HG03139 (cell line): ENCODE data around the gene KLF7.

Experiments used
- ATAC-seq: cut with Tn5 transposase; IDR thresholded peaks from one replicate; pipeline ENCODE4 v1.9.1; 2021; ENCODE audit not compliant: unreplicated experiment

KLF7 gene

DNA sequence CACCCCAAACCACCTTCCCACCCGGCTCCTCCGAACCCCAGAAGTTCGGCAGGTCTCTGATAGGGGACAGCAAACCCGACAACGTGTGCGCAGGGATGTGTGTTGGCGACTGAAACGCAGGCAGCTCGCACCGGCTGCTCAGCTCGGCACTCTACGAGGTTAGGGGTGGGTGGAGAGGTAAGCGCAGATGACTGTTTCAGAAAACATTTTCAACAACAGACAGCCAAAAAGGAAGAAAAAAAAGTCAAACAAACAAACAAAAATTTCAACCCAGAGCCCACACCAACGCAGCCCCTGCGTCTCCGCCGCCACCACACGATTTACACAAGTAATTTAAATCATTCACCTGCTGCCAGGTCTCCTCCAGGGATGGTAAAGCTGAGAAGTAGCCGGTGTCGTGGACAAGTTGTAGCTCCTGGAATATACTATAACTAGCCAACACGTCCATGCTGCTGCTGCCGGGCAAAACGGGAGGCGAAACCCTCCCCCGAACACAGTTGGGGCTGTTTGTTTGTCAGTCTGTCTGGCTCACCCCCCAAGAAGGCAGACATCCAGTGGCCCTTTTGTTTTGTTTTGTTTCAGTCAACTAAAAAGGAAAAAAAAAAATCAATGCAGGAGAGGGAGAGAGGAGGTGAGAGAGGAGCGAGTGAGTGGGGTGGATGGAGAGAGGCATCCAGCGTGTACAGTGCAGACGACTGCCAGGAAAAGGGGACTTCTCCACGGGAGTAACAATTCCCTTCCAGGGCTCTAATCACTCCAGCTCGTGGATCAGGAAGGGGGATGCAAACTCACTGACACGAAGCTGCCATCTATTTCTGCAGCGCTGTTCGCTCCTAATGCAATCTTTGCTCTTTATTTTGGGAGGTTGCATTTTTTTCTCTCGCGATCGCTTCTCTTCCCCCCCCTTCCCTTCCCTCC is at the start of gene KLF7:
Gene KLF7 (minus strand): TSS at position 828 of the 918 bp plus-strand sequence. CDS start 380 bp downstream, at position 448.
- no peak for ATAC-seq

DNA sequence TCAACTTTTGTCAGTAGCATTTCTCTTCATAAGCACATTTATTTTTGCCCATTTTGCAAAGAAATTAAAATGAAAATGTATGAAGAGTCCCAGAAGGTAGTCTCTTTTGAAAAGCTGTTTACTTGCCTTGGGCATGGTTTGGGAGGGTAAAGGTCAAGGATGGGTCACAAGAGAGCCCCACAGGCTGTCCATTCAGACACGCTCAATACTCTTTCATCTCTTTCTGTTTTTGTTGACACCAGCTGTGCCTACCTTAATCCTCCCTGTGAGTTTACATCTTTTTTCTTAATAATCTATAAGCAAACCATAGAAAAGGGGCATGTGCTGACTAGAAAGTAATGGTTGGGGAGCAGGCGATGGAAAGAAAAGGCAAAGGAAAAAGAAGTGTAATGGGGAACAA is 49.6 kb upstream of the KLF7 start:
- no peak for ATAC-seq

DNA sequence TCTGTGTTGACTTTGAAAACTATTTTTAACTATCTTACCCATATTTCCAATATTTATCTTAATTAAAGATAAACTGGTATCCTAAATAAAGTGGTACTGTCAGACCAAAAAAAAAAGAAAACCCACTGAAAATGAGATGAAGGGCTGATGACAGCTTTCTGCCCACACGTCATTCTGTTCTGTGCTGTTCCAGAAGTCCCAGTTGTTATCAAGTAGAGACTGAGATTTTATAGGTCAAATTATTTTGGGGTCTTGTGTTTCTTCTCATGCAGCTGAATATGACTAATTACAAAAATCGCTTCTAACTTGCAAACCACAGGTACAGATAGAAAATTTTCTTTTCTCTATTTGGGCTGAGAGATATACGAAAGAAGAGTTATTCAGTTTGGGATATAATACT is 48.7 kb upstream of the KLF7 start:
- no peak for ATAC-seq

DNA sequence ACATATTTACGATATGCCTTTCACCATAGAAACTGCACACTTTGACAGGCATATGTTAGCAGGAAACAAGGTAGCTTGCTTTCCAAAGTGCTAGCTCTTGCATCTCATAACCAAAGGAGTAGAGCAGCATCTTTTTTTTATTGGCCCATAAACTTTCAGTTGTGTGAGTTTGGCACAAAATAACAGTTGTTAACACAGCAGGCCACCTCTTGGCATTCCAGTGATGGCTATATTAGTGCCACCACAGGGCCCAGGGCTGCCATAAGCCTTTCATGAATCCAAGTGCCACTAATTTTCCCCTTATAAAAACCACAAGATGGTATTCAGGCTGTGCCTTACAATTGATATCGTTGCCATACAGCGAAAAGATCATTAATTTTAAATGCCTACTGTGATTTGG is 40.3 kb upstream of the KLF7 start:
- ATAC-seq, result no peak

DNA sequence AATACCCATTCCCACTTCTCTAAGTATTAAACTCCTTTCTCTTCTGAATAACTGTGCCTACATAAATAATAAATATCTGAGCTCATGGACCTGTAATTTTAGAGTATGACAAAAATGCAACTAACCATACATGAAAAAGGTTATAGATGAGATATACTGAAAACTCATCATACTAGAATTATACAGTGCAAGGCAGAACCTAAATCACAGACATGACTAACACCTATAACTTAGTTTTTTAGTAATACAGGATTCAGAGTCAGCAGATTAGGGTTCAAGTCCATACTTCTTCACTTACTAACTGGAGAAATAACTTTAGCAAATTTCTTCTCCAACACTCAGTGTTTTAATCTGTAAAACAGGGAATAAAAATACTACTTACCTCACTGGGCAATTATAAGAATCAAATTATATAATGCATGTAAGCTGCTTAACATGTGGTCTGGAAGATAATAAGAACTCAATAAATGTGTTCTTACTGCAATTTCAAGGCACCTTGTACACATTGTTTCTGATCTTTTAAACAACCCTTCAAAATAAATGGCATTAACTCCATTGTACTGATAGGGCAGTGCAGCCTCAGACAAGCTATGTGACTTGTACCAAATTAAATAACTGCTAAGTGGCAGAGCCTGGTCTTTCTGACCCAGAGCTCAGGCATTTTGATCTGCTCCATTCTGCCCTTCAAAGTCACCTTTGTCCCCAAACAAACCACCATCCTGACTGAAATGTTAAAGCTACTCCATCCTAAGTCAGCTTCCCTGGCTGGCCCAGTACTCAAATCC is 39.6 kb upstream of the KLF7 start:
- no peak for ATAC-seq

DNA sequence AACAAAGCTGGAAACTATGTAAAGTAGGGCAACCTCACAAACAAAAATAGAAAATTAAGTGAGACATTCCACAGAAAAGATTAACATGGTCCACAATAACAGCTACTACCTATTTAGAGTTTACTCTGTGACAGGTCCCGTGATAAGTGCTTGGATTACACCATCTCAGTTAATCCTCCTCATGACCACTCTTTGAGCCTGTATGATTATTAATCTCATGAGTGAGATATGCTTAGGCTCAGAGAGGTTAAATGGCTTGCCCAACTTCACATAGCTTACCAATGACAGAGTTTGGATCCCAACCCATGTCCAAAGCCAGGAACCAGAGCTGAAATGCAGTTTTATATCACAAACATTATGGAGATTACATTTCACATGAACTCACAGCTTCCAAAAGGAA is 37.3 kb upstream of the KLF7 start:
- no peak for ATAC-seq

DNA sequence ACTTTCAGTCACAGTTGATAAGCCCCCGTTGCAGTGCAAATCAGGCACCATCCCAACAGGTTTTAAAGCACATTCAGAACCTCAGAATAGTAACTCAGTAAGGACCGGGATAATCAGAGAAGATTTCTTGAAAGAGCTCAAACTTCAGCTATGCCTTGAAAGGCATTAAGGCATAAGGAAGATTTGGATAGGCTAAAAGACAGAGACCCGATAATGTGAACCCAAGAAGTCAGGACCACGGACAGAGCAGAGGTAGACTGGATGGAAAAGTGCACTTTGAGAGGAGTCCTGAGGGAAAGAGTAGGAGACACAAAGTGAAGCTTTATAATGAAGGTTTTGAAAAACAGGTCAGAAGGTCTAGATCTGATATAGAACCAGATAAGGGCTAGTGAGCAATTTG is 36.9 kb upstream of the KLF7 start:
- ATAC-seq, result no peak

DNA sequence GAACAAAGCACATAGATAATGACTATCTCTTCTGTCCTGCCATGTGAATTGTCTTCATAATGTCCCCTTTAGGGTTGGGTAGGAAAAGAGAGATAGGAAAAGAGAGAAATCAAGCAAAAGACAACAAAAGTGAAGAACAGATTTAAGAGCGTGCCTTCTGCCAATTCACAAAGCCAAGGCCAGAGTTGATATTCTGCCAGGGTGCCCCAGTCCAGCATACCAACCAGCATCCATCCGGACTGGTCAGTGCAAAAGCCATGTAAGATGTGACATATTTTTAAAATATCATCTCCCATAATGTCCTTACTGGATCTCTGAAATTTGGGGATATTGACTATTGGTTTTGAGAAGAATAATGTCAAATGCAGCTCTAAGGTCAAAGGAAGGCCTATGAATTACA is 35.7 kb upstream of the KLF7 start:
- no peak for ATAC-seq

DNA sequence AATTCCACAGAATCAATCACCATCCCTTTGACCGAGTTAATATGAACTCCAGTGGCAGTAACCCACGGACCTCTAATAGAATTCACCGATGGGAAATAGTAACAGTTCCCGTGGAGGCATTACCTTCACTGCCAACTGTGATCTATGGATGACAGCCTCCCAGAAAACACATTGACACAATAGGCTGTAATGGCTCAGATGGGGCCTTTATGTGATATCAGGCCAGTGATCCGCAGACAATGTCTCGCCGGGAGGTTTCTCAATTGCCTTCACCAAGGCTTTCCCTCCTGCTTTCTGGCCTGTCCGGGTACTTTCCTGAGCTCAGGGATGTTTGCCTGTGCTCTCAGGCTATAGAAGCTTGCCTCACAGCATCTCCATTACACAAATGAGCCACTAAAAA is 34.4 kb upstream of the KLF7 start:
- ATAC-seq, result no peak

DNA sequence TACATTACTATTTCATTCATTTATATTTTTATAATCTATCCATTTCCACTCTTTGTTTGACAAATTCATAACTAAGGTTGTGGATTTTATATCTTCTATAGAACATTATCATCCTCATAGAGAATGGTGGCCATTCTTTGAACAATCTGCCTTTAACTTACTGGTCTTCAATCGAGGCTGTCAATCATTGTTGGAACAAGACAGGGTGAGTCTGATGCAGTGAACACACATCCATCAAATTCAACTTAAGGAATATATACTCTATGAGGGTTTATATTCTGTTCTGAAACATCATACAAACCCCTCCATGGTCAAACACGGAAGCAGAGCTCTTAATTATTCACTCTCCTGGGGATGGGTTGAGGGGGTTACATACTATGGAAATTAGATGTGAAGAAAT is 28.3 kb upstream of the KLF7 start:
- no peak for ATAC-seq

DNA sequence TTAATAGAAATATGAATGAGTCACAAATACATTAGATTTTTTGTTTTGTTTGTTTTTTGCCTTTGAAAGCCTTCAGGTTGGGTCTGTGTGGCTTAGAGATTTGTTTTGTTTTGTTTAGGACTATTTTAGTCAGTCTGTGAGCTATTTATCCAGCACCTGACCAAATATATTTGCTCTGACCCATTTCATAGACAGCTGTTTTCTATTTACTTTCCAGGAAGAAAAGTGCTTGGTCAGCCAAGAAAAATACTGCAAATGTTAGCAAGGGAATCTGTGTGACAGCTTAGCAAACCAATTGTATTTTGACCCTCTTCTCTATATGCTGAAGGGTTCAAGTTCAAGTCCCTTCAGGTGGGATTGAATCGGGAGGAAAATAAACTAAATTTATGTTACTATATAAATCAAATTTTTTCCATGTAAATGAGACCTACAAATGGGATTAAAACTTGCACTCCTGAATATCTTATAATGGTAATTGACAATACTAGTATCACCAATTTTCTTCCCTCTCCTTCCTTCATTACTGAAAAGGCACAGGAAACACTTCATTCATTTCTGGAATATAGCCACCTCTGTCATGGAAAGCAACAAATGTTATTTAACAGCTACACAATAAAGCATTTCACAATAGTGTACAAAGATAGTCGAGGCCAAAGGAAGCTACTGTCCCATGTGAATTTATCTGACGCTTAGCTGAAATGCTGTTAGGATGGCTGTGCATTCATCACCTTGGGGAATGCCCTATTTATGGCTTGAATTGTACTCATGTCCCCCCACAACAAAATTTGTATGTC is 23.1 kb upstream of the KLF7 start:
- ATAC-seq, result no peak

DNA sequence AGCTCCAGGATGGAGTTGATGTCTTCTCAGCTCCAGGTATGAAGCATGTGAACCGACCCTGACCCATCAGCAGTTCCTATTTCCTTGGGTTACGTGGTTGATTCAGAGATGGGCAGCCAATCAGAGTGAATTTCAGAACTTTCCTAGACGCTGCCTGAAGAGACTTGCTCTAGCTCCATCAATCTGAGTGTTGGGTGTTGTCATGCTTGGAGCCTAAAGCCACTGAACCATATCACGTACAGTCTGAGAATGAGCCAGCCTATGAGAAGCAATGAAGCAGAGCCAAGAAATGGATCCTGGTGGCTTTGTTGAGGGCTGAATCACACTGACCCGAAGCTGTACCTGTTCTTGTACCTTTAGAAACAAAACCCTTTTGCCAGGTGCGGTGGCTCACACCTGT is 19.6 kb upstream of the KLF7 start:
- no peak for ATAC-seq

DNA sequence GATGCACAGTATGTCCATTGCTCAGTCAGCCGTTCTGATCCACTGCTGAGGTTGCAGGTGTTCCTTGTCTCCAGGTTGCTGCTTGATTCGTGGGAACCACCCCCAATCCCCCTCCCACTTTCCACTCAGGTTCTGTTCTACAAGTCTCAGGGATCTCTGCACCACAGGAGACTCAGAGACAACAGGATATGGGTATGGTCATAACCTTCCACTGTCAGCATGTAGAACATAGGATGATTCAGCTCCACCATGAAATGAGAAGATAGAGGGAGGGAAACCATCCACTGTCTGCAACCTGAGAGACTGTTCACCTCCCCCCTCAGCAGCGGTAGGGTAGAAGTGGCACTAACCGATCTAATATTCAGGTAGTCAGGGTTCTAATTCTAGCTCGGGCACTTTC is 19.0 kb upstream of the KLF7 start:
- ATAC-seq, result no peak

DNA sequence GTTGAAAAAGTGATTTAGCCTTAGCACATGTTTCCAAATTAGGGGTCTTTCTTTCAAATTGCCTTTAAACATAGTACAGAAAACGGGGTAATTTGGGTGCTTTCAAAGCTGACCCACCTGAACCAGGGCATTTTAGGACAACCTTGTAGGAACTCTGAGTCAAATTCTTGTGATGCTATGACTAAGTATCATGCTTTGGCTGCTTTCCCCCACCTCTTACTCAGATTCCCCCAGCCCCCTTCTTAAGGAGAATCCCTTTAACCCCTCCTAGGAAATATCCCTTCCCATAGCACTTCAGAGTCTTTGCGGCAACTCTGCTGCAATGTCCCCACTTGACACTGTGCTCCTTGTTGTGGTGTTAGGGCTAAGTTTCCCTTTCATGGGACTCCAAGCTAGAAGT is 18.6 kb upstream of the KLF7 start:
- ATAC-seq, result no peak

DNA sequence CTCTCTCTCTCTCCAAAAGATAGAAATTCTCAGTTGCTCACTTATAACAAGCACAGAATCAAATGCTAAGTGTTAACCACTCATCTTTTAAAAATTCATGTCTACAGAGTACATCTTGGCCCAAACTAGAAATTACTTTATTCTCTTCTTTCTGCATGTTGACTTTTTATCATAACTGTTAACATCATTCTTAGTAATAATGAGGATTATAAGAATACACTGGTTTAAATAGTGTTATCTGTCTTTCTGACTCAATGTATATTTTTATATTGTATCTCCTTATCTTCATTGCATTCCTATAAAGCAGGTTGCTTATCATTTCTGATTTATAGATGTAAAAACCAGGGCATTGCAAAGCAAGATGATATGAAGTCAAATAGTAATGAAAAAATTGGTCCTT is 17.8 kb upstream of the KLF7 start:
- no peak for ATAC-seq

DNA sequence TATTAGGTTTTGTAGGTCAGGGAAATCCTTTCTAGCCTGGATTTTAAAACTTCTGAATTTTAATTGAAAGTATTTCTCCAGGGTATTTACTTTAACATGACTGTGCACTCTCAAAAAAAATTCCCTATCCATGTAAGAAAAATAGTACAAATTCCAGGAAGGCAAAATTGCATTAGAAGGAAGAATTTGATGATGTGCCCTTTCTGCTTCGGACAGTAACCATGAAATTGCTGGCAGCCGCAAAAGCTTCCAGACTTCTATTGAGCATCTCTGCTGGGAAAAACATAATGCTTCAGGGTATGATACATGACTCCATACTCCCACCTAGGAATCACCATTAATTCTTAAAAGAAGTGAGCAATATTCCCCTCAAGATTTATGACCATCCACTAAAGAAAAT is 17.2 kb upstream of the KLF7 start:
- ATAC-seq, result no peak

DNA sequence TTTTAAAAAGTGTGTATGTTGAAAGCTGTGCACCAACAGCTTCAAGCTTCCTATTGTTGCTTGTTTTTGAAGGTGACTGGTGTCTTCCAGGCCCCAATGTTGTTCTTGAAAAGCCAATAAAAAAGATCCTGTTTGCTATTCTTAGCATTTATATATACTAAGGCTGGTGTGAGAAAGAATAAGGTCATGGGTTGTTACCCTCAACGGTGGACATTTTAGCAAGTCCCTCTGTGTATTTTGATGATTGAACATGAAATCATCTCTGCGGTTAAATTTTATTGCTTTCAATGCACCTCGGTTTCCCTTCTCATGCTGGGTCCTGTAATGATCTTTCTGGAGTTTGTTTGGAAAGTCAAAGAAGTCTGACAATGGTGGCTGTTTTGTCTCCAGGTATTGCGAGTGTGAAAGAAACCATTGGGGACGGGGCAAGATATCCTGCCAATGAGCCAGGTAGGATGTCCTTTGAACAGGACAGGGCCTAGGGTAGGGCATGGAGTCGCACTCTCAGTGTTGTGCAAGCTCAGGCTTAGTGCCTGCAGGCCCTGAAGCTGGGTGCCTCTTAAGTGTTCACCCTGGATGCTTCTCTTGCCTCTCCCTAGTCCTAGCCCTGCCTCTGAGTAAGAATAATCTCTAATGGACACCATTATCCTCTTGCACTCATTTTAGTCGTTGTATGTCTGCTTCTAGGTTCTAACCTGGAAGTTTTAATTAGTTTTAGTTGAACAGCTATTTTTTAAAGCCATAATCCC is 16.0 kb upstream of the KLF7 start:
- no peak for ATAC-seq

DNA sequence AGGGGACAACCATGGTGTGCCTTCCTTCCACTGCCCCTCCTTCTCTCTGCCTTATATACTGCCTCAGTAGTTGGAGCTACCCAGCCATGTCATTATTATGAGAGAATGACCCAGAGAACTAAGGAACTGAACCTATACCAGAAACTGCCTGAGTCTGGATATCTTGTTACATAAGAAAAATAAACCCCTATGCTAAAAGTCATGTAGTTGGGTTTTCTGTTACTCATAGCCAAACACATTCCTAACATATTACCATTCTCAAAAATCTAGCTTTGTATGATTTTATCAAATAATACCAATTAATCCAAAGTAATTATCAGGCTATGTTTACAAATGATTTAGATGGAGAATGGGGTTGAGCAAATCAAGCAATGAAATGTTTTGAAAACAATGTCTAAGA is 15.0 kb upstream of the KLF7 start:
- no peak for ATAC-seq

DNA sequence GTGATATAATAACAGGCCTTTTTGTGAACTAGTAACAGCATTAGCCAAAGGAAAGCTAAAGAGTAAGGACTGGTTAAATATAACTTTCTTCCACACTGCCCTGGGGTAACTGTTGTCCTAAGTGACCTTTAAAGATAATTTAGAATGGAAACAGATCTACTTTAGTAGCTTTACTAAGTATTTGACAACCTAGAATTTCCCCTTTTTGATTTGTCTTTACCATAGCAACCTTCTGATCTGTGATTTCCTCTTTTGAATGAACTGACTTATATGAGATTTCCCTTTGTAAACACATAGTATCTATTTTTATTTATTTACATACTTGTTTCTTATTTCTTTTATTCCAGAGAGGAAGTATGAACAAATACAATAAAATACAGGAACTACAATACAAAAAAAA is 10.5 kb upstream of the KLF7 start:
- no peak for ATAC-seq

DNA sequence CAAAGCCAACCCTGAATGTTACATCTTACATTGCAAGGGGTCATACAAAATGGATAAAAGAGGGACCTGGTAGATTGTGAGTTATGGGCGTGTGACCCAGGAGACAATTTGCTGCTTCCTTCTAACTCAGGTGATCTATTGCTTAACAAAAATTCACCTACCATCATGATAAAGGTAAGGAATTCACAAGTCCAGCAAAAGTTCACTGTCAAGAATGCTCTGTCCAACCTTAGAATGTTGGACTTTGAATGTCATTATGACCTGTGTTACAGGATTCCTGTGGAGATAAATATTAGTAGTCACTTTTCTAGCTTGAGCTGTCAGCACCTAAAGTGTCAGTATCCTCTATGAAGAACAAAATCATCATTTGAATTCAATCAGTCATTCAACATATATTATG is 7.9 kb upstream of the KLF7 start:
- no peak for ATAC-seq
